RWPE2 (cell line): ENCODE measurements around the gene SPRED2.

Experiments
- ATAC-seq: fragments of 200-7000 bp; cut with Tn5 transposase; 3 replicates; pipeline ENCODE4 v1.9.1; 2021; ENCODE audit warnings: low read depth
- DNase-seq: peaks from one replicate; pipeline ENCODE4 v3.0.0-alpha.2; 2020; ENCODE audit warnings: low spot score
- H3K27ac ChIP-seq: fragments of 450-650 bp; 2 replicates; pipeline ENCODE4 v1.5.1; 2017; ENCODE audit warnings: mild to moderate bottlenecking; ENCODE audit not compliant: poor library complexity, severe bottlenecking
- H3K27me3 ChIP-seq: fragments of 250-450 bp; sonication (Bioruptor Pico); 2 replicates; pipeline ENCODE4 v1.5.1; 2021; ENCODE audit warnings: mild to moderate bottlenecking, moderate library complexity; ENCODE audit not compliant: insufficient read depth, poor library complexity, severe bottlenecking
- H3K36me3 ChIP-seq: fragments of 250-450 bp; sonication (Bioruptor Pico); 2 replicates; pipeline ENCODE4 v1.5.1; 2020; ENCODE audit warnings: low read depth, mild to moderate bottlenecking, moderate library complexity
- H3K4me1 ChIP-seq: fragments of 250-450 bp; sonication (Bioruptor Pico); 2 replicates; pipeline ENCODE4 v1.5.1; 2021; ENCODE audit warnings: mild to moderate bottlenecking, moderate library complexity; ENCODE audit not compliant: insufficient read depth, poor library complexity, severe bottlenecking
- H3K4me3 ChIP-seq: fragments of 250-450 bp; sonication (Bioruptor Pico); 2 replicates; pipeline ENCODE4 v1.5.1; 2021; ENCODE audit warnings: mild to moderate bottlenecking, moderate library complexity; ENCODE audit not compliant: severe bottlenecking
- H3K9me3 ChIP-seq: fragments of 250-450 bp; sonication (Bioruptor Pico); 2 replicates; pipeline ENCODE4 v1.5.1; 2021; ENCODE audit warnings: mild to moderate bottlenecking, moderate library complexity; ENCODE audit not compliant: severe bottlenecking
- CTCF ChIP-seq: fragments of 450-650 bp; IDR thresholded peaks from one replicate; pipeline ENCODE4 v1.5.1; 2017; ENCODE audit warnings: mild to moderate bottlenecking, moderate library complexity; ENCODE audit not compliant: poor library complexity, severe bottlenecking

SPRED2 gene

GRCh38 chr2:65386989-65387388, 45.4 kb downstream of the SPRED2 start:
- Histone ChIP-seq H3K4me1 (peaks cover 77% of the 10 kb centered on the region), H3K9me3 (no peaks in the 10 kb centered on the region), H3K27ac (peak overlapping the region; percentile 96), H3K27me3 (no peaks in the 10 kb centered on the region), H3K36me3 (no peaks in the 10 kb centered on the region), H3K4me3 (no peak overlapping the region)
- DNase-seq, result no peak
- no peak for TF ChIP-seq CTCF
- no peak for ATAC-seq

DNA sequence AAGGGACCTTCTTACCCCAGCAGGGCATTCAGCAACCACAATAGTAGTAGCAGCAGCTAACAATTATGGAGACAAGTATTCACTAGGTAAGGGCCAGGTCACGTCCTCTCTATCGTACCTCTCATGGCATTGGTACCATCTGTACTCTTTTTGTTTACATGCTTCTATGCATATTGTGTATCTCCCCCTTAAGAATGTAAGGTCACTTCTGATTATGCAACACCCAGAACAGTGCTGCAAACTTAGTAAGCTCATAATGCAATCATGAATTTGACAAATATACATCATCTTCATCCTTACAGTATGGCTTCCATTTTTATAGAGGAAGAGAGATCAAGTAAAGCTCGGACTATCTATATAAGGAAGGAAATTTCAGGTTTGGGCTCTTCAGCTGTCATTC, 46.1 kb downstream of the SPRED2 start:
- Histone ChIP-seq H3K27ac (peak overlapping the region; percentile 96), H3K4me3 (no peak overlapping the region), H3K9me3 (no peaks in the 10 kb centered on the region), H3K4me1 (peaks cover 82% of the 10 kb centered on the region), H3K36me3 (no peaks in the 10 kb centered on the region), H3K27me3 (no peaks in the 10 kb centered on the region)
- ATAC-seq (no peak), DNase-seq (no peak)
- TF ChIP-seq CTCF, result no peak

DNA sequence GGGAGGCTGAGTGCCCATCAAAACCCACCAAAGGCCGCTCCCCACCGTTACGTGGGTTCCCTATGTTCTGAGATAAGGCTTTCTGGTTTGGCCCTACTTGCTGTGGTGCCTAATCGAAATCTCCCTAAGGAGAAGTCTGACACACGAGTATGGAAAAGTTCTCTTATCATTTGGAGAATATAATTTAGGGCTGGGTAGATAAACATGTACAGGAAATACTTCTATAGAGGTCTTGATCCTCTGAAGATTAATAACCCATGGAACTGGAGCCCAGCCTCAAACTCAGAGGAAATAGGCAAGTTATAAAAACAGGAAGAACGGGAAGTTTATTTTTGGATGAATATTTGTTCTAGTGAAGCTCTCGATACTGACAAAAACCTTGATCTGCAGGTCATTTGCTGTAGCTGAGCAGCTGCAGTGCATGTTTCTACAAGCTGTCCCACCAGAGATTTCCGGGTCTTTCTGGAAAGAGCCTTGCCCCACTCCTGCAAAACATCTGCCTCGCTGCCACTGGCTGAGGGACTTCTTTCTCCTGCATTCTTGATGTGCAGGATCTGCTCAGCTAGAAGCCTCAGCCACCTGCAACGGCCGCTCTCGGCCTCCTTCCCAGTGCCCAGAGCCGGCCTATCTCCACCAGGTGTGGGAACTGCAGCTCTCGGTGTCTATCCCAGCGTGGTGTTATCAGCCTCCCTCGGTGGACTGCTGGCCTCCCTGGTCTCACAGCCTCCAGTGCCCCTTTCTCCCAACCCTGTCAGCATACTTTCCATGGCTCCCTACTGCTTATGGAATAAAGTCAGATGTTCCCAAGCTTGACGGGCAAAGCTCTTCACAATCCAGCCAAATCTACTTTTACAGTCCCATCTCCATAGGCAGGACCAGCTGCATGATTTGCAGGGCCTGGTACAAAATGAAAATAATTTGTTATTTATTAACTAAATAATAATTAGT, 48.6 kb downstream of the SPRED2 start:
- Histone ChIP-seq H3K27ac (peak overlapping the region; percentile 96), H3K27me3 (no peaks in the 10 kb centered on the region), H3K36me3 (no peaks in the 10 kb centered on the region), H3K4me1 (peaks cover 86% of the 10 kb centered on the region), H3K4me3 (no peak overlapping the region), H3K9me3 (no peaks in the 10 kb centered on the region)
- no peak for TF ChIP-seq CTCF
- DNase-seq (no peak), ATAC-seq (peak; percentile 4; the same call in 1 of the 3 replicates)

GRCh38 chr2:65382776-65383357, 49.5 kb downstream of the SPRED2 start:
- peak; percentile 97 for DNase-seq
- peak; percentile 93 for ATAC-seq
- H3K36me3 ChIP-seq, result no peaks in the 10 kb centered on the region
- no peaks in the 10 kb centered on the region for H3K27me3 ChIP-seq
- H3K27ac ChIP-seq, result peak overlapping the region; percentile 96
- peaks cover 86% of the 10 kb centered on the region for H3K4me1 ChIP-seq
- no peaks in the 10 kb centered on the region for H3K9me3 ChIP-seq
- TF ChIP-seq CTCF, result peak; percentile 74
- no peak overlapping the region for H3K4me3 ChIP-seq
